SHP77 treated with DMSO at 0.1 percent for 48 hours (cell line): ENCODE data around the gene ZNF805.
"Not testable (repeated sequence)": the region's sequence is repeated elsewhere in the genome, so short reads cannot be mapped to it uniquely, and the experiment has no call there.

ENCODE experiments used
- DNase-seq: peaks from one replicate; lab custom pipeline; 2025; lab: John Stamatoyannopoulos, UW

The ZNF805 gene

DNA sequence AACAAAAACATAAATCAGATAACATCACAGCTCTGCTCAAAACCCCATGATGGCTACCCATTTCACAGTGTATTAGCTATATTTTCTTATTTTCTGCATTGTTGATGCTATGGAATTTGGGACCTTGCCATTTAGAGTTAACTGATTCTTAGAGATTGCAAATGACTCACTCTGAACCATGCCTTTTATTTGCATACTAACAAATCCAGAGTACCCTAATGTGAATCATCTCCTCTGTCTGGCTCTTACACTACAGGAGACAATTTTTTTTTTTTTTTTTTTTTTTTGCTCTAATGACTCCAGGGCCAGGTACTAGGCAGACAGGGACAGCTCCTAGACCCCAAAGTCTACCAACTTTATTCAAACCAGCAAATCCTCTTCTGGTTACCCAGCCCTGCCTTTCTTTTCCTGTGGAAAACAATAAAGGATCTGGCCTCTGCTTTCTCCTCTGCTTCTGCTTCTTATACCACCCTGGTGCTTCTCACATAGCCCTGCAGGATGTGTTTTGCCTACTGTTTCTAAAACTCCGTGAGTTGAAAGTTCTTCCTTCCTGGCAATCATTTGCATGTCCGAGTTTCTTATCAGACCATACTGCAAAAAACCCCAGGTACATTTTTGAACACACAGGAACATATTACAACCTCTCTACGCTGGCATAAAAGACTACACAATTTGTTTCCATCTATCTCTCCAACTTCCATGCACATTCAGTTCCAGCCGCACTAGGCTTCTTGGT is 29.3 kb downstream of the ZNF805 start:
- no peak for DNase-seq

DNA sequence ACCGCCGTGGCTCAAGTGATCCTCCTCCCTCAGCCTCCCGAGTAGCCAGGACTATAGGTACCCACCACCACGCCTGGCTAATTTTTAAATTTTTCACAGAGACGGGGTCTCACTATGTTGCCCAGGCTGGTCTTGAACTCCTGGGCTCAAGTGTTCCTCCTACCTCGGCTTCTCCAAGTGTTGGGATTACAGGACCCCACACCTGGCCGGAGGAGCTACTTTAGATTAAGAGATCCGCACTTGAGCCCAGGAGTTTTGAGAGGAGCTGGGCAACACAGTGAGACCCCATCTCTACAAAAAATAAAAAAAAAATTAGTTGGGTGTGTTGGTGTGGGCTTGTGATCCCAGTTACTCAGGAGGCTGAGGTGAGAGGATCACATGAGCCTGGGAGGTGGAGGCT is 30.8 kb downstream of the ZNF805 start:
- DNase-seq = no peak

DNA sequence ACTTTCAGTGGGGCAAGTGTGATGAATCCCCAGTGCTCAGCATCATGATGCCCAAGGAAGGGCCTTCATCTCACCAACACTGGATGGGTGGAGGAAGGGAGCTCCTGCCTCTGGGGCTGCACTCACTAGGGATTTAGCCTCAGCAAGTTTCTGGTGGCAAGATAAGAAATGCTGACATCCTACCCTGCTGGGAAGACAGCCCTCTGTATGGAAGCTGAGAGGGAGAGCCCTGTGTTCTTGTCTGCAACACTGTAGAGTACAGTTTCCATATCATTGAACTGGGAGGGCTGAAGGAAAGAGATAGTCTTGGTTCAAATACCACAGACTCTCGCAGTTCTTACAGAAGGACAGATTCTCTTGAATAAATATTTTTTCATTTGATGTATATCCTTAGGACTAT is 32.6 kb downstream of the ZNF805 start:
- no peak for DNase-seq

DNA sequence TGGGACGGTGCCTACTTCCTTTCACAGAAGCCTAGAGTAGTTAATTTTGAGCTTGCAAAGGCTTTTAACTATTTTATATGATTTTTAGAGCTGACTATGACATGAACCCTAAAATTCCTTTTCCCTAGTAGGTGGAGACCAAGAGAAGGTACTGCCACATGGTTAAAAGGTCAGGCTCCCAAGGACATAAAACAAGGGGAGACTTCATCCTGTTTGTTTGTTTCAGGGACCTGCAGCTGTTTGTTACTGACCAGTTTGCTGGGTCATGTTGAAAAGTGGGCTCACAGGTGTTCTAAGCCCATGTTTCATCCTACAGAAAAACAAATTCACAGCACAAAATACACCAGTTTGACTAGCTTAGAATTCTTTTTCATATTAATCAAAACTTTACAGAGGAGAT is 36.0 kb downstream of the ZNF805 start:
- DNase-seq = no peak

DNA sequence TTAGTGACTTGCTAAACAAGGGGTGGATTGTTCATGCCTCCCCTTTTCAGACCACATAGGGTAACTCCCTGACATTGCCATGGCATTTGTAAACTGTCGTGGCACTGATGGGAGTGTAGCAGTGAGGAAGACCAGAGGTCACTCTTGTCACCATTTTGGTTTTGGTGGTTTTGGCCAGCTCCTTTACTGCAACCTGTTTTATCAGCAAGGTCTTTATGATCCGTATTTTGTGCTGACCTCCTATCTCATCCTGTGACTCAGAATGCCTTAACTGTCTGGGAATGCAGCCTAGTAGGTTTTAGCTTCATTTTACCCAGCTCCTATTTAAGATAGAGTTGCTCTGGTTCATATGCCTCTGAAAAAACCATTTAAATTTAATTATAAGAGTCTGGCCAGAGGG is 38.0 kb downstream of the ZNF805 start:
- DNase-seq = not testable (repeated sequence)

DNA sequence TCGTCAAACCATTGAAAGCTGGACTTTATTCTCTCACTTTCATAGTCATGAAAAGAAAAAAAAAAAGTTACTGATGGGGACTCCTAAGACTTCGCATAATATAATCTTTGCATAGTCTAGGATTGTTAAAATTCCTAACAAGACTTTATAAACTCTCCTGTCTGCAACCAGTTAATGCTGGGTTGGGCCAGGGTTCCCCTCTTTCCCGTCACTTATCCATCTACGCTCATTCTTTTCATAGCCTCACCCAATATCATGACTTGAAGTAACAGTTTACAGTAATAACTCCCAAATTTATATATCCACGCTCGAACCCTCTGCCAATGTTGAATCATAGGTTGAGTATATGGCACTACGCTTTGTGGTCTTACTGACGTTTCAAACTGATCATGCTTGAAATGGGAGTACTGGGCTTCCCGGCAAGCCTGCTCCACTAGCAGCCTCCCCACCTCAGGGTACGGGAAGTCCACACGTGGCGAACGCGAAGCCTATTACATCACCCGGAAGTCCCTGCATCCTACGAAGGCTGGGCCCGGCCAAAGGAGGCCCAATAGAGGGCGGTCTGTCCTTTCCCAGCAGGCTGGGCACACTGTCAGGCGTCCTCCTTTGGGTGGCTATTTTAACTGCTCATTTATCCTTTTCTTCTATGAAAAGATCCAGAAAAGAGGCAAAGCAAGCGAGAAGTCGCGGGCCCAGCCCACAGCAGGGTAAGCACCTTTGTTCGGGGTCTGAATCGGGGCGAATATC is 39.2 kb downstream of the ZNF805 start:
- peak; percentile 76 for DNase-seq

DNA sequence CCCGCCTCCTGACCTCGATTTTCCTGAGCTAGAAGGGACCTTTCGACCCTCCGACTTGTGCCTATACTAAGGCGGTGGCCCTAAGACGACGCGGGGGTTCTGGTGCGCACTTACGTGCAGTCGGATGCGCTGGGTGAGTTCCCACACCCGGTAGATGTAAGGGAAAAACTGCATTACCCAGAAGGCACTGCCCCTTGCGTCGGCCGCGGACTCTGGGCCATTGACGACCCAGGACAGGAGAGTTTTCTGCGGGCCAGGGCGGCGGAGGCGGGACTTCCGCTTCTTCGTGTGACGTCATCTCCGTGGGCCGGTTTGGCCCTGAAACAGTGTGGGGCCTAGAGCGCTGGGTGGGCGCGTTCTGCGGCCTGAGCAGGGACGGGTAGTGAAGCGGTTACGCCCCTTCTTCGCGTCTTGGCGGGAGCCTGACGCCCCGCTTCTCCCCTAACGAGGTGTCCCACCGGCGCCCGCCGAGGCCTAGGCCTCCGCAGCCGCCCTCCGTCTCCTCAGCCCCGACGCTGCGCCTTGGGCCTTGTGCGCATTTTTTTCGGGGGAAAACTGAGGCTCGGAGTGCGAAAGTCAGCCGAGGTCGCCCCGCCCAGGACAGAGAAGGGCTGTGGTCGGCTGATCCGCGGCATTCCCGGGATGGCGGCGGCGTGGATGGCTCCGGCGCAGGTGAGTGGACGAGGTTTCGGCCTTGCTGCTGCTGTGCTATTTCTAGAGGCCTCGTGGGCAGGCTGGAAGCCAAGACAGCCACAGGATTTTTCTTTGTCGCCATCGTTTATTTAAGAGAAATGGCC is 39.9 kb downstream of the ZNF805 start, which contains the start of gene ZNF460:
Gene ZNF460, plus strand, starts transcription at position 321 of the 797 bp plus-strand sequence. Its CDS starts 322 bp downstream, at position 643.
- DNase-seq = peak; percentile 83

DNA sequence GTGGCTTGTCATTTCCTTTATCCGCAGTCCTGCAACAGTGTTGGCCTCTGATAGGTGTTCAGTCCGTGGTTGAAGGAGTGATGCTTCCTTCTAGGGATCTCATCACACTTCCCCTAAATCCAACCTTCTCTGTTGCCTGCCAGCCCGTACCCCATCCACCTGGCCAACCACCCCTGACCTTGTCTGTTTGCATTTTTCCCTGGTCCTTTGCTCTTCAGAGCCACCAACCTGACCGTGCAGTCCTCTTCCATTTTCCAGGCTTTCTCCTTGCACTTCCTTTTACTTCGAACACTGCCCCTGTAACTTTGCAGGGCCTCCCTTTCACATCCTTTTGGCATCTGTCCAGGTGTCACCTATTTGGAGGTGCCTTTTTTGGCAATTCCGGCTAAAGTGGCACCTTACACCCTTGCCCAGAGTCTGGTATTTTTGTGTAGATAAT is 40.5 kb downstream of the ZNF805 start:
- DNase-seq = no peak

DNA sequence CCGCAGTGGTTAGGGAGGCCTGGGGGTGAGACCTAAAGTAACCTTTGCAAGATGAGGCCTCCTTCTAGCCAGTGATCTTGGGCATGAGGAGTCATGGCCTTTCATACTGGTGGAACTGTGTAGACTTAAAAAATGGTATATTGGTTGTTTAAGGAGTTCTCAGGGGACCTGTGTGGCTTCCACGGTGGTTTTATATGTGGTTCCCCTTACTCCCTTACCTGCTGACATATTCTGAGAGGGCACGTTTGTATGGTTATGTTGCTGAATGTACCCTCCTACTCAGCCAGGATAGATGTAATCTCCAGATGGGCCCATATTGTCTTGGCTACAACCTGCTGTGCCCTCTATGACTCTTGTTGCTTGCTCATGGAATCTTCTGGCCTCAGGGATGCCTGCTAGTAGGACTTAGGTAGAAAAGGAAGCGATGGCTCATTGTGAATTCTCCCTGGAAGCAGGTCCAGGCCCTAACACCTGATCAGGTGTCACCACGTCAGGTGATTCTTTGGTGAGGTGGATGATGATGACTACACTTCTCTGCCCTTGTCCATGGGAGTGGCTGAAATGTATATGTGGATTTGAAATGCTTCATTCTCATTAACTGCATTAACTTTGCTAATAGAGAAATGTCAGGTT is 41.7 kb downstream of the ZNF805 start:
- DNase-seq = no peak

DNA sequence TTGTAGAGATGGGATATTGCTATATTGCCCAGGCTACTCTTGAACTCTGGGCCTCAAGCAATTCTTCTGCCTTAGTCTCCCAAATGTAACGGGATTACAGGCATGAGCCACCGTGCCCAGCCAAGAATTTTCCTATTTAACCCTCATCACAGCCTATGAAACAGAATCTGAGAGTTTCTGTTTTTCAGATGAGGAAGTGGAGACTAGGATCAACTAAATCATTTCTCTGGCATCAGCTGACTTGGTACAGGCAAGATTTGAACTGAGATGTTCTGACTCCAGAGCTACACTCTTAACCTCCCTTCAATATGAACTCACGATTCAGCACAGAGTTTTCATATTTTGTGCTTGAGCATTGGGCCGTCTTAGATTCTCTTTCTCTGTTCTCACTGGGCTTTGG is 47.9 kb downstream of the ZNF805 start:
- no peak for DNase-seq

DNA sequence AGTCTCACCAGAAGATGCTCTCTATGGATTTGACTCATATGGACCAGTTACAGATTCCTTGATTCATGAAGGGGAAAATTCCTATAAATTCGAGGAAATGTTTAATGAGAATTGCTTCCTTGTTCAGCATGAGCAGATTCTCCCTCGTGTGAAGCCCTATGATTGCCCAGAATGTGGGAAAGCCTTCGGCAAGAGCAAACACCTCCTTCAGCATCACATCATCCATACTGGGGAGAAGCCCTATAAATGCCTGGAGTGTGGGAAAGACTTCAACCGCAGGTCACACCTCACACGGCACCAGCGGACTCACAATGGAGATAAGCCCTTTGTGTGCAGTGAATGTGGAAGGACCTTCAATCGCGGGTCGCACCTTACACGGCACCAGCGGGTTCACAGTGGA is 50.5 kb downstream of the ZNF805 start:
- DNase-seq = no peak

DNA sequence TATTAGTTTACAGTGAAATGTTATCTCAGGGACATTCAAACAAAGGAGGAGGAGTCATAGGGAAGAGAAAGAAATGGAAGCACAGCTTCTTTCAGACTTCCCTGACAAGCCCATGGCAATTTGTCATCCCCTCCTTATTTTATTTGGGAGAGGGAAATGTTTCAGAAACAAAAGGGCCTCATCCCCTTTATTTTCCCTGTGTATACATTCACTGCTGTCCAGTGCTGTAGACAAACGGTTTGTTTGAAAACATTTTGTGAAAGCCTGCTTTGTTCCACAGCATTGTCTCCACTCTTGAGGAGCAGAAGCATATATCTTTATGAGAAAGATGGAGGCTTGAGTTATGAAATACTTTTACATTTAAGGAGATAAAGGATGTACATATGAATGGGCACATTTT is 52.1 kb downstream of the ZNF805 start:
- DNase-seq = no peak

DNA sequence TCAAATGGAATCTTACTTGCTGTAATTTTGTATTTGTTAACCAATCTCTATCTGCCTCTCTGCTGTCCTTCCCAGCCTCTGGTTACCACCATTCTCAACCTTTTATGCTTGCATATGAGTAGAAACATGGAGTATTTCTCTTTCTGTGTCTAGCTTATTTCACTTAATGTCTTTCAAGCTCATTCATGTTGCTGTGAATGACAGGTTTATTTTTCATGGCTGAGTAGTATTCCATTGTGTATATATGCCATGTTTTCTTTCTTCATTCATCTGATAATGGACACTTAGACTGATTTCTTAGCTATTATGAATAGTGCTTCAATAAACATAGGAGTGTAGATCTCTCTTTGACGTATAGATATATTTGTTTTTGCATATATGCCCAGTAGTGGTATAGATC is 53.3 kb downstream of the ZNF805 start:
- DNase-seq = no peak

DNA sequence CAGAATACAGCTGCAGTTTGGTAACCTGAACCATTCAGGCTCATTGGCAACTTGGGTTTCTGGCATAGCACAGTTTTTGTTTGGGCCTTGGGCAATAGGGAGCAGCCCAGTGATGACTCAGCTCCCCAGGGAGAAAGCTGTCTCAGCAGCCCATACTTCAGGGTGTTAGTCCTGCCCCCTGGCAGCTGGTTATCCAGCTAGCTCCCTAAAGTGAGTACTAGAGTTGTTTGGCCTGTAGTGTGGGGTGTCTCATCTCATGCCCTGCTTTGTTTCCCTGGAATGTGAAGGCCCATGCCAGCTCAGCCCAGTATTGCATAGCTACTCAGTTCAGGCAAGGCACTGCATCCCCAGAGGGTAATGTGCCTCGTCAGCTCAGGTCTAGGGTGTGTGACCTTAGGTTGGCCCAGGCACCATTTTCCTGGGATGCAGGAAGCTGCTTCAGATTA is 61.6 kb downstream of the ZNF805 start:
- no peak for DNase-seq

DNA sequence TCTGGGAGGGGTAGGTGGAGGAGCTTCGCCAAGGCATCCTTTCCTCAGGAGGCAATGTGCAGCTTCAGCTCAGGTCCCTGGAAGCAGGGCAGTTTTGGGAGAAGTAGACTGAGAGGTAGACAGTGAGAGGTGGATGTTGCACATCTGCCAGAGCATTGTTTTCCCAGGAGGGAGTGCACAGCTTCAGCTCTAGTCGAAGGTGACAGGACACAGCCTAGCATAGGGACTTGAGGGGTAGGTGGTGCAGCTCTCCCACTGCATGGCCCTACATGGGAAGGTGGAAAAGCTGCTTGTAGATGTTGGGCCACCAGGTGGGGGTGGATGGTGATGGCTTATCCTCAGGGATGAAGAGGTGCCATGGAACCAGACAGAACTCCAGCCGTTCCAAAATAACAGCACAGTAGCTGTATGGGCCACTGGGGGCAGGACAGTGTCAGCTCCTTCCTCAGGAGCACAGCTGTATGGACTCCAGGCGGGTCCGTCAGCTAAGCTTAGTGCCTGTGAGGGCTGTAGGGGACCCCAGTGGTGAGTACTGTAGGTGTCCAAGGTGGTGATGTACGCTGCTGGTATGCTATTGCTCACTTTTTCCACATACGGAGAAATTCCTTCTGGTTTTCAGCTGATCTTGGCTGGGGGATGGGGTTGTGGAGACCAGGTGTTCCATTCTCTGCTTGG is 62.4 kb downstream of the ZNF805 start:
- DNase-seq = no peak
